ENCODE measurements around the gene SLC25A4.

DNA sequence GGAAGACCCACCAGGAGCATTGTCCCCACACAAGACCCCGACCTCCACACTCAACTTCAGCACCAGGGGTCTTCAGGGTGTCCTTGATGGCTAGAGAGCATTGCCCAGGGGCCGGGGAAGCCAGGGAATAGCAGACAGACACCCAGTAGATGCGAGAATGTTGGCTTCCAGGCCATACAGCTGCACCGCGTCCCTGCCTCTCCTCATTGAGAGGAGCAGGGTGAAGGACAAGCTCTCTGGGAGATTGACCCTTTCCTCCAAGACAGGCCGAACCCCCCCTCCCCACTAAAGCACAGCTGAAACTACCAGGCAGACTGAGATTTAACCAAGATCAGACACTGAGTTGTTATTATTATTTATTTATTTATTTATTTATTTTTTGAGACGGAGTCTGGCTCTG, 42.6 kb upstream of the SLC25A4 start:
- no peak for TF ChIP-seq CTCF (IDR thresholded peaks at IDR 0.05)
- TF ChIP-seq POLR2A (IDR thresholded peaks at IDR 0.05): no peak

Data from Peyer's patch (tissue), 4 donors.